Caco-2 (cell line): ENCODE data around the gene LCAT. TPM values are rescaled to one million over a fixed set of nuclear protein-coding genes. Genes with fewer than 3 reads are reported as not detected.

Experiments used
- BruUV-seq: library from RNA; stranded (reverse); fragments of 400-500 nt; replicated peaks from 2 replicates; lab custom pipeline; 2021; lab: Mats Ljungman, UMichigan
- CTCF ChIA-PET: fragments of 300-600 bp; sonication (Branson Sonifier 250); formaldehyde crosslinking; loops from one replicate; lab custom pipeline; 2022; ENCODE audit warnings: antibody characterized with exemption; lab: Charles Lee
- POLR2A ChIA-PET: fragments of 300-600 bp; sonication (Branson Sonifier 250); formaldehyde crosslinking; loops from one replicate; lab custom pipeline; 2022; ENCODE audit warnings: antibody characterized with exemption; lab: Charles Lee
- DNase-seq, 2 experiments: peaks; one replicate each; pipeline versions ENCODE4 v3.0.0 to v3.0.0-alpha.2; 2020 to 2022
- H3K27me3 ChIP-seq: replicated peaks from 2 replicates; pipeline ENCODE4 v1.6.0; 2011; ENCODE audit warnings: low read length; ENCODE audit not compliant: control insufficient read depth, insufficient read depth
- H3K36me3 ChIP-seq: 2 replicates; pipeline ENCODE4 v1.5.1; 2011; ENCODE audit warnings: low read length; ENCODE audit not compliant: control insufficient read depth, insufficient read depth
- H3K4me1 ChIP-seq: fragments of 250-450 bp; sonication (Bioruptor Pico); 2 replicates; pipeline ENCODE4 v1.5.1; 2020; ENCODE audit warnings: mild to moderate bottlenecking
- H3K4me3 ChIP-seq: 2 replicates; pipeline ENCODE4 v1.5.1; 2011; ENCODE audit warnings: low read depth, mild to moderate bottlenecking, control low read depth, low read length
- H3K9me3 ChIP-seq: fragments of 250-450 bp; sonication (Bioruptor Pico); 2 replicates; pipeline ENCODE4 v1.5.1; 2020; ENCODE audit warnings: mild to moderate bottlenecking, moderate library complexity
- H3K27ac Mint-ChIP-seq: one replicate; pipeline ENCODE4 v1.8.0; 2022; ENCODE audit warnings: mixed read lengths; ENCODE audit not compliant: unreplicated experiment
- H3K27me3 Mint-ChIP-seq: one replicate; pipeline ENCODE4 v1.8.0; 2022; ENCODE audit warnings: mixed read lengths; ENCODE audit not compliant: insufficient read depth, unreplicated experiment
- H3K36me3 Mint-ChIP-seq: one replicate; pipeline ENCODE4 v1.8.0; 2022; ENCODE audit warnings: mild to moderate bottlenecking, mixed read lengths; ENCODE audit not compliant: insufficient read depth, unreplicated experiment
- H3K4me1 Mint-ChIP-seq: one replicate; pipeline ENCODE4 v1.8.0; 2022; ENCODE audit warnings: low read depth, mixed read lengths; ENCODE audit not compliant: unreplicated experiment
- H3K4me3 Mint-ChIP-seq: one replicate; pipeline ENCODE4 v1.8.0; 2022; ENCODE audit warnings: mild to moderate bottlenecking, moderate library complexity, mixed read lengths; ENCODE audit not compliant: unreplicated experiment
- H3K9me3 Mint-ChIP-seq: one replicate; pipeline ENCODE4 v1.8.0; 2022; ENCODE audit warnings: mixed read lengths; ENCODE audit not compliant: unreplicated experiment
- intact Hi-C: fragments of 100-400 bp; cut with micrococcal nuclease; formaldehyde crosslinking; loops from one replicate; pipeline ENCODE4 v1.10.0; 2022; ENCODE audit not compliant: unreplicated experiment
- total RNA-seq: library from RNA; stranded (reverse); gene quantifications from 2 replicates; pipeline ENCODE4 v1.2.3, GENCODE V29; 2022
- TF ChIP-seq, protein P1 (sequence below), 2 experiments: fragments of 200-600 bp in 1 of 2; IDR thresholded peaks; 1 replicate in 1 of 2; 2 replicates in 1 of 2; pipeline versions ENCODE4 v1.5.1 to v1.8.0; 2011 to 2022; ENCODE audit warnings: antibody characterized with exemption in 1 of 2, control low read depth in 1 of 2, inconsistent platforms in 1 of 2, low read depth in 1 of 2, low read length in 1 of 2, mild to moderate bottlenecking in 1 of 2, moderate library complexity in 1 of 2; ENCODE audit not compliant: insufficient read depth in 1 of 2, severe bottlenecking in 1 of 2, unreplicated experiment in 1 of 2

LCAT gene
- total RNA-seq, 1 experiment from 2014 or later: 33.3 TPM

DNA sequence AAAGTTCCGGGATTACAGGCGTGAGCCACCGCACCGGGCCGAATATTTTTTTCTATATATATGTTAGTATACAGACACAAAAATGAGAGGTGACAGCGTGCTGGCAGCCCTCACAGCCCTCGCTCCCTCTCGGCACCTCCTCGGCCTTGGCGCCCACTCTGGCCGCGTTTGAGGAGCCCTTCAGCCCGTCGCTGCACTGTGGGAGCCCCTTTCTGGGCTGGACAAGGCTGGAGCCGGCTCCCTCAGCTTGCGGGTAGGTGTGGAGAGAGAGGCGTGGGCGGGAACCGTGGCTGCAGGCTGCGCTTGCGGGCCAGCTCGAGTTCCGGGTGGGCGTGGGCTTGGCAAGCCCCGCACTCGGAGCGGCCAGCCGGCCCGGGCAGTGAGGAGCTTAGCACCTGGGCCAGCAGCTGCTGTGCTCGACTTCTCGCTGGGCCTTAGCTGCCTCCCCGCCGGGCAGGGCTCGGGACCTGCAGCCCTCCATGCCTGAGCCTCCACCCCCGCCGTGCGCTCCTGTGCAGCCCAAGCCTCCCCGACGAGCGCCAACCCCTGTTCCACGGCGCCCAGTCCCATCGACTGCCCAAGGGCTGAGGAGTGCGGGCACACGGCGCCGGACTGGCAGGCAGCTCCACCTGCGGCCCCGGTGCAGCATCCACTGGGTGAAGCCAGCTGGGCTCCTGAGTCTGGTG, 38.2 kb upstream of the LCAT start:
- Histone ChIP-seq H3K4me1 (peaks cover 4% of the 10 kb centered on the region; the same call in 1 of the 2 replicates), H3K9me3 (no peaks in the 10 kb centered on the region), H3K27me3 (no peaks in the 10 kb centered on the region), H3K36me3 (no peaks in the 10 kb centered on the region), H3K4me3 (no peak overlapping the region)
- ChIA-PET POLR2A (interaction anchor here (0.6 kb wide), 2 partner anchors 103 to 608 kb away, joined by 4 to 10 read pairs; no protein-coding TSS in a partner anchor), CTCF (interaction anchor here (0.6 to 1.2 kb wide), 2 partner anchors 12 to 165 kb away, joined by 3 read pairs; no protein-coding TSS in a partner anchor)
- no peak overlapping the region for H3K27ac Mint-ChIP-seq
- DNase-seq: no peak
- BruUV-seq: no TSS peak
- intact Hi-C loops: no loop called here
- H3K36me3 Mint-ChIP-seq: no peaks in the 10 kb centered on the region
- TF ChIP-seq, protein P1, sequence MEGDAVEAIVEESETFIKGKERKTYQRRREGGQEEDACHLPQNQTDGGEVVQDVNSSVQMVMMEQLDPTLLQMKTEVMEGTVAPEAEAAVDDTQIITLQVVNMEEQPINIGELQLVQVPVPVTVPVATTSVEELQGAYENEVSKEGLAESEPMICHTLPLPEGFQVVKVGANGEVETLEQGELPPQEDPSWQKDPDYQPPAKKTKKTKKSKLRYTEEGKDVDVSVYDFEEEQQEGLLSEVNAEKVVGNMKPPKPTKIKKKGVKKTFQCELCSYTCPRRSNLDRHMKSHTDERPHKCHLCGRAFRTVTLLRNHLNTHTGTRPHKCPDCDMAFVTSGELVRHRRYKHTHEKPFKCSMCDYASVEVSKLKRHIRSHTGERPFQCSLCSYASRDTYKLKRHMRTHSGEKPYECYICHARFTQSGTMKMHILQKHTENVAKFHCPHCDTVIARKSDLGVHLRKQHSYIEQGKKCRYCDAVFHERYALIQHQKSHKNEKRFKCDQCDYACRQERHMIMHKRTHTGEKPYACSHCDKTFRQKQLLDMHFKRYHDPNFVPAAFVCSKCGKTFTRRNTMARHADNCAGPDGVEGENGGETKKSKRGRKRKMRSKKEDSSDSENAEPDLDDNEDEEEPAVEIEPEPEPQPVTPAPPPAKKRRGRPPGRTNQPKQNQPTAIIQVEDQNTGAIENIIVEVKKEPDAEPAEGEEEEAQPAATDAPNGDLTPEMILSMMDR (IDR thresholded peaks at IDR 0.05; ENCODE audit: insufficient read depth in 1 of 2, low read depth in 1 of 2, low read length in 1 of 2, severe bottlenecking in 1 of 2, unreplicated experiment in 1 of 2): no peak
- no peak overlapping the region for H3K4me3 Mint-ChIP-seq
- H3K27me3 Mint-ChIP-seq: no peaks in the 10 kb centered on the region
- no peaks in the 10 kb centered on the region for H3K9me3 Mint-ChIP-seq
- peaks cover 5% of the 10 kb centered on the region for H3K4me1 Mint-ChIP-seq

DNA sequence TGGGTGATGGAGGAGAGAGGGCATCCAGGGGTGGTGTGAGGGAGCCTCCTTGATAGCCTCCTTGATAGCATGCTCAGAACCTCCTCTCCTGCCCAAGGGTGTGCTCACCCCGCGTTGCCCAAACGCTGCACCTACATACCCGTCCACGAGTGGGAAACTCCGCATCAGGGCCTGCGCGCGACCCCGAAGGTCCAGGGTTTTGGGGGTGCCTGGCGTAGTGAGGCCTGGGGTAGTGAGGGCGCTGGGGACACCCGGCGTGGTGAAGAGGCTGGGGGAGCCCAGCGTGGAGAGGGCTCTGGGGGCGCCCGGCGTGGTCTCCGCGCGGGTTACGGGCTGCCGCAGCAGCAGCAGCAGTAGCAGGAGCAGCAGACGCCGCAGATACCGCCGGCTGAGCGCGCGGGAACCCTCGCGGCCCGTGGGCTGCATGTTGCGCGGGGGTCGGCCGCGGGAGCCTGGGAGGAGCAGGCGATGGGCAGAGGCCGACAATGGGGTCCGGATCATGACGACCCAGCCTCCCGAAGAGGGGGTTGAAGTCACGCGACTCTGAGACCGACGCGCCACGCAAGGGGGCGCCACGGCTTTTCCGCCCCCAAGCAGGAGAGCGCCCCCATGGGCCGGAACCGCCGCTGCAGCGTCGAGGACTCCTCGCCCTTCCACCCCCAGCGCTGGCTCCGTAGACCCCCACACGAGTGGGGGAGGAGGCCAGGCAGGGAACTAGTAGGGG, 36.2 kb upstream of the LCAT start, which contains the start of gene DPEP3:
TSS of gene DPEP3 (minus strand) at position 545 of the 724 bp plus-strand sequence. CDS start at position 426, 119 bp downstream.
- ChIA-PET CTCF (no interaction called here), POLR2A (interaction anchor here (0.6 kb wide), 1 partner anchor 126 kb away, joined by 5 read pairs; no protein-coding TSS in a partner anchor)
- TF ChIP-seq, protein P1 (IDR thresholded peaks at IDR 0.05; ENCODE audit: insufficient read depth in 1 of 2, low read depth in 1 of 2, low read length in 1 of 2, severe bottlenecking in 1 of 2, unreplicated experiment in 1 of 2): no peak
- no peak for DNase-seq
- no peak within 1 kb of the TSS for H3K4me3 ChIP-seq
- H3K4me1 ChIP-seq: peaks cover 4% of the 10 kb centered on the region; the same call in 1 of the 2 replicates
- BruUV-seq: no TSS peak
- no peak within 1 kb of the TSS for H3K27ac Mint-ChIP-seq
- H3K4me3 Mint-ChIP-seq: no peak within 1 kb of the TSS
- H3K9me3 Mint-ChIP-seq: no peaks in the 10 kb centered on the region
- H3K36me3 Mint-ChIP-seq: no peaks in the 10 kb centered on the region
- no peaks in the 10 kb centered on the region for H3K27me3 ChIP-seq
- no peaks in the 10 kb centered on the region for H3K36me3 ChIP-seq
- no peaks in the 10 kb centered on the region for H3K9me3 ChIP-seq
- intact Hi-C loops: no loop called here
- H3K4me1 Mint-ChIP-seq: peaks cover 5% of the 10 kb centered on the region
- no peaks in the 10 kb centered on the region for H3K27me3 Mint-ChIP-seq

DNA sequence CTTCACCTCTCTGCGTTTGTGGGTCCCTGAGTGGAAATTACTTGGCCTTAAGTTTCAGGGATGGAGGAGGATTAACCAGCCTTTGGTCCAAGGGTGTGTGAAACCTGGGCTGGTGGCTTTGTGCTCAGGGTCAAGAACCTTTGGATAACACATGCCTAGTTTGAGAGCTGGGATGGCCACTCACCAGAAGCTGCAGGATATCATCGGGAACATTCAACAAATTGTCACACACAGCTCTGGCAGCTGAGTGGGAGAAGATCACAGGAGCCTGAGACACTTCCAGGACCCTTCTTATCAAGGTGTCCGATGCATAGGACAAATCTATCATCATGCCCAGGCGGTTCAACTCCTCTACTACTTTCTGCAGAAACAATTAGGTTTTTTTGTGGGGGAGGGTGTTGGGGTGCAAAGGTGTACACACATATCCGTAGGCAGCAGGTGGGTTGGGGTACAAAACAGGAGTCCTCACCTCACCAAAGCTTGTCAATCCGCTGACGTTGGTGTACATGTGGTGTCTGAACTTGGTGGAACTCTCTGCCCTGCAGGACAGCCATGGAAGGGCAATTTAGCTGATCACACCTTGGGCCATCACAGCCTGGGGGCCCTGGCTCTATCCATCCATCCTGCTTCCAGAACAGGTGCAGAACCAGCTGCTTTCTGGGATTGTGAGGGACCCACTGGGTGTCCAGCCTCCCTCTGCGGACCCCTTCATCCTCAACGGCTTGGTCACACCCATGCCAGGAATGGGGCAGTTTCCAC, 33.7 kb upstream of the LCAT start:
- ChIA-PET POLR2A (interaction anchor here (0.8 kb wide), 1 partner anchor 46 kb away, joined by 3 read pairs; the partner anchor contains the start of genes DDX28 and DUS2), CTCF (no interaction called here)
- H3K27me3 Mint-ChIP-seq: no peaks in the 10 kb centered on the region
- no peak overlapping the region for H3K4me3 ChIP-seq
- intact Hi-C loops: no loop called here
- no peaks in the 10 kb centered on the region for H3K9me3 ChIP-seq
- no peaks in the 10 kb centered on the region for H3K4me1 ChIP-seq
- no peaks in the 10 kb centered on the region for H3K36me3 Mint-ChIP-seq
- H3K9me3 Mint-ChIP-seq: no peaks in the 10 kb centered on the region
- H3K36me3 ChIP-seq: no peaks in the 10 kb centered on the region
- TF ChIP-seq, protein P1 (IDR thresholded peaks at IDR 0.05; ENCODE audit: insufficient read depth in 1 of 2, low read depth in 1 of 2, low read length in 1 of 2, severe bottlenecking in 1 of 2, unreplicated experiment in 1 of 2): no peak
- DNase-seq: no peak
- no peak overlapping the region for H3K27ac Mint-ChIP-seq
- H3K27me3 ChIP-seq: no peaks in the 10 kb centered on the region
- no peak overlapping the region for H3K4me3 Mint-ChIP-seq
- no peaks in the 10 kb centered on the region for H3K4me1 Mint-ChIP-seq
- no TSS peak for BruUV-seq
